Cardiac fibroblast (primary cell): ENCODE data around the gene DDR1.

Source experiments
- DNase-seq, 2 donors: peaks; one replicate each; pipeline versions ENCODE4 v3.0.0 to v3.0.0-alpha.2; 2010; ENCODE audit warnings: low read depth in 2 of 2
- H3K4me3 ChIP-seq, 2 donors: replicated peaks in 1 of 2; 1 replicate in 1 of 2; 2 replicates in 1 of 2; pipeline ENCODE4 v1.5.1; 2011; ENCODE audit warnings: low read depth in 2 of 2, low read length in 2 of 2, mild to moderate bottlenecking in 2 of 2, moderate library complexity in 1 of 2
- CTCF ChIP-seq: IDR thresholded peaks from one replicate; pipeline ENCODE4 v1.5.1; 2011; ENCODE audit warnings: low read depth, mild to moderate bottlenecking, low read length, inconsistent platforms

DDR1 gene

GRCh38 chr6:30877419-30878262 is 6.7 kb upstream of the DDR1 start:
- DNase-seq, result peak; percentile 93 to 95
- H3K4me3 ChIP-seq, result peak overlapping the region in 1 of 2 donors; percentile 24
- TF ChIP-seq CTCF, result peak; percentile 87

DNA sequence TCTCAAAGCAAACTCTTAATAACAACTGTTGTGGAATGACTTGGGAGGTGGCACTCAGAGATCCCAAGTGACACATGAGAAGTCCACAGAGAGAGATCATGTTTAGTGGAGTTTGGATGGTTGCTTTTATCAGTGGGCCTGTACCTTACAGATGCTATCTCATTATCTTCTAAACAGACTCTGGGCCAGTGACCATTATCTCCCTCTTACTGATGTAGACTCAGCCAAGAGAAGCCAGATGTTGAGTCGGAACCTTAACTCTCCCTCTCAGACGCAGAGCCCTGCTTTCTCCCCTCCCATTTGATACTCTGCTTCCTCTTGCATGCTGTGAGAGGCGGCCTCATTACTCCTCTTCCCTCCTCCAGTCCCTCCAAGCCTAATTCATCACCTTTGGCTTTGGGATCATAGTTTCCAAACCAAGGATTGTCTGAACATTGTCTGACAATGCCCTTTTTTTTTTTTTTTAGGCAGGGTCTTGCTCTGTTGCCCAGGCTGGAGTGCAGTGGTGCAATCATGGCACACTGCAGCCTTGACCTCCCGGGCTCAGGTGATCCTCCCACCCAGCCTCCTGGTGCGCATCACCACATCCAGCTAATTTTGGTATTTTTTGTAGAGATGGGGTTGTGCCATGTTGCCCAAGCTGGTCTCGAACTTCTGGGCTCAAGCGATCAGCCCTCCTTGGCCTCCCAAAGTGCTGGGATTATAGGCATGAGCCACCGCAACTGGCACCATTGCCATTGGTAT is 4.5 kb upstream of the DDR1 start:
- no peak overlapping the region for H3K4me3 ChIP-seq
- no peak for DNase-seq
- TF ChIP-seq CTCF, result no peak

GRCh38 chr6:30880698-30881252 is 3.5 kb upstream of the DDR1 start:
- DNase-seq, result no peak
- TF ChIP-seq CTCF, result no peak
- no peak overlapping the region for H3K4me3 ChIP-seq

GRCh38 chr6:30881392-30882203 is 2.7 kb upstream of the DDR1 start:
- DNase-seq, result peak; percentile 35 to 51
- no peak overlapping the region for H3K4me3 ChIP-seq
- no peak for TF ChIP-seq CTCF

DNA sequence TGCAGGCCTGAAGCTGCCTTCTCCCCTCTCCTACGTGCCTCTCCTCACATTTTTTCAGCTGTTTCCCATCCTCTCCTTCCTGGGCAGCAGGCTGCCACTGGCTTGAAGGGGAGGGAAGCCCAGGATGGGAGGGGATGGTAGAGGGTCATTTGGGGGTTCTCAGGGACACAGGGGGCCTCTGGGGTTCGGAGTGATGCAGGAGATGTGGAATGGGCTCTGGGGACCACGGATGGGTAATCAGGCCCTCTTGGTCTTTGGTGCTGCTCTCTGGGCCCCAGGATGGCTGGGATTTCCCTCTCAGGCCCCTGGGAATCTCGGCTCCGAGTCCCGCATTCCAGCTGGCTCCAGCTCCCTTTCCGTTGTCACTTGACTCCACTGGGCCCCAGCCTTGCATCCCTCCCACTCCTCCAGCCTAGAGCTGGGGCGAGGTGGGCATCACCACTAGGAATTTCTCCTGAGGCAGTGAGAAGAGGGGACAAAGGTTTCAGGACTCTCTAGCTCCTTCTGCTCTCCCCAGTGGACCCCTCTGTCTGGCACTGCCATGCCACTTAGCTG is 2.0 kb upstream of the DDR1 start:
- peak in 1 of 2 donors; percentile 26 for DNase-seq
- TF ChIP-seq CTCF, result no peak
- H3K4me3 ChIP-seq, result no peak overlapping the region
